Astrocyte (in vitro differentiated cells and primary cell): Measurements from ENCODE around the gene PVALEF. TPM values are rescaled to one million over a fixed set of nuclear protein-coding genes. Genes with fewer than 3 reads are reported as not detected.

ENCODE experiments used
- DNase-seq: peaks from one replicate; pipeline ENCODE4 v3.0.0-alpha.2; 2010; ENCODE audit warnings: low read depth
- FAIRE-seq: peaks from 2 replicates; lab custom pipeline; 2011; peaks lifted over from hg19 to GRCh38; lab: Jason Lieb, UNC
- H2AFZ ChIP-seq: 2 replicates; pipeline ENCODE4 v1.6.0; 2012; ENCODE audit warnings: low read depth, low read length, inconsistent platforms
- H3K27ac ChIP-seq: 2 replicates; pipeline ENCODE4 v1.5.1; 2011; ENCODE audit warnings: low read depth, low read length, inconsistent platforms
- H3K27me3 ChIP-seq: 2 replicates; pipeline ENCODE4 v1.6.0; 2011; ENCODE audit warnings: low read length, inconsistent platforms; ENCODE audit not compliant: insufficient read depth
- H3K36me3 ChIP-seq: 2 replicates; pipeline ENCODE4 v1.5.1; 2011; ENCODE audit warnings: low read length, inconsistent platforms; ENCODE audit not compliant: insufficient read depth
- H3K4me1 ChIP-seq: 2 replicates; pipeline ENCODE4 v1.5.1; 2011; ENCODE audit warnings: low read length, inconsistent platforms; ENCODE audit not compliant: insufficient read depth
- H3K4me2 ChIP-seq: 2 replicates; pipeline ENCODE4 v1.6.0; 2012; ENCODE audit warnings: low read length, inconsistent platforms
- H3K4me3 ChIP-seq: 2 replicates; pipeline ENCODE4 v1.5.1; 2011; ENCODE audit warnings: low read depth, mild to moderate bottlenecking, low read length, inconsistent platforms; ENCODE audit not compliant: insufficient read depth
- H3K79me2 ChIP-seq: 2 replicates; pipeline ENCODE4 v1.6.0; 2012; ENCODE audit warnings: mild to moderate bottlenecking, low read length, inconsistent platforms; ENCODE audit not compliant: insufficient read depth
- H3K9ac ChIP-seq: 2 replicates; pipeline ENCODE4 v1.6.0; 2012; ENCODE audit warnings: mild to moderate bottlenecking, low read length, inconsistent platforms
- H3K9me3 ChIP-seq: 2 replicates; pipeline ENCODE4 v1.5.1; 2012; ENCODE audit warnings: low read depth, mild to moderate bottlenecking, low read length, inconsistent platforms; ENCODE audit not compliant: insufficient read depth
- H4K20me1 ChIP-seq: 2 replicates; pipeline ENCODE4 v1.6.0; 2012; ENCODE audit warnings: low read length, inconsistent platforms; ENCODE audit not compliant: insufficient read depth
- H3K27ac Mint-ChIP-seq: one replicate; pipeline ENCODE4 v1.8.0; 2021; ENCODE audit warnings: mild to moderate bottlenecking, mixed read lengths; ENCODE audit not compliant: unreplicated experiment
- H3K27me3 Mint-ChIP-seq: one replicate; pipeline ENCODE4 v1.8.0; 2021; ENCODE audit warnings: low read depth, mixed read lengths; ENCODE audit not compliant: unreplicated experiment
- H3K36me3 Mint-ChIP-seq: one replicate; pipeline ENCODE4 v1.8.0; 2021; ENCODE audit warnings: low read depth, mixed read lengths; ENCODE audit not compliant: unreplicated experiment
- H3K4me1 Mint-ChIP-seq: one replicate; pipeline ENCODE4 v1.8.0; 2021; ENCODE audit warnings: low read depth, mixed read lengths; ENCODE audit not compliant: unreplicated experiment
- H3K4me3 Mint-ChIP-seq: one replicate; pipeline ENCODE4 v1.8.0; 2021; ENCODE audit warnings: mild to moderate bottlenecking, moderate library complexity, mixed read lengths; ENCODE audit not compliant: unreplicated experiment
- H3K9me3 Mint-ChIP-seq: one replicate; pipeline ENCODE4 v1.8.0; 2021; ENCODE audit warnings: mild to moderate bottlenecking, mixed read lengths; ENCODE audit not compliant: unreplicated experiment
- EZH2 ChIP-seq: IDR thresholded peaks from 2 replicates; pipeline ENCODE4 v1.6.1; 2012; ENCODE audit warnings: mild to moderate bottlenecking, low read length, inconsistent platforms; ENCODE audit not compliant: insufficient read depth
- total RNA-seq: library from RNA; stranded (reverse); gene quantifications from 2 replicates; pipeline ENCODE4 v1.2.1, GENCODE V29; 2021
- TF ChIP-seq, protein P1 (sequence below): IDR thresholded peaks from 2 replicates; pipeline ENCODE4 v1.5.1; 2011; ENCODE audit warnings: low read depth, mild to moderate bottlenecking, inconsistent platforms, low read length, moderate library complexity; ENCODE audit not compliant: insufficient read depth

Gene PVALEF
- total RNA-seq, 1 donor from 2014 or later: not detected

DNA sequence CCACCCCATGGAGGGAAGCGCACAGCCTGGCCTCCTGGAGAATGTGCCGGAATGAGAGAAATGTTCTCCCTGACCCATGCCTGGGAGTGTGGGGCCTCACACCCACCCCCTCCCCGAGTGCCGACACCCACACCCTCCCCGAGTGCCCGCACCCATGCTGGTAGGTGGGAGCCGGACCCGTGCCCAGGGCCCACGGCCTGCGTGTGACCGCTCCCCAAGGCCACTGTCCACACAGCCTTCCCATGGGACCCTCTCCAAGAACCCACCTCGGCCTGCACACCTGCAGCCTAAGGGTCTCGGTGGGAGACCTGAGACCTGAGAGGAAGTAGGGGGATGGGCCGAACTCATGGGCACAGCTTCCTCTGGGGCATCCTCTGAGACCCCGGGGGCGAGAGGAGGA lies 3.3 kb upstream of the PVALEF start:
- Mint-ChIP-seq H3K4me3 (no peak overlapping the region), H3K27ac (no peak overlapping the region), H3K4me1 (no peaks in the 10 kb centered on the region), H3K36me3 (no peaks in the 10 kb centered on the region), H3K9me3 (no peaks in the 10 kb centered on the region), H3K27me3 (peaks cover 26% of the 10 kb centered on the region)
- TF ChIP-seq EZH2: no peak
- TF ChIP-seq, protein P1, sequence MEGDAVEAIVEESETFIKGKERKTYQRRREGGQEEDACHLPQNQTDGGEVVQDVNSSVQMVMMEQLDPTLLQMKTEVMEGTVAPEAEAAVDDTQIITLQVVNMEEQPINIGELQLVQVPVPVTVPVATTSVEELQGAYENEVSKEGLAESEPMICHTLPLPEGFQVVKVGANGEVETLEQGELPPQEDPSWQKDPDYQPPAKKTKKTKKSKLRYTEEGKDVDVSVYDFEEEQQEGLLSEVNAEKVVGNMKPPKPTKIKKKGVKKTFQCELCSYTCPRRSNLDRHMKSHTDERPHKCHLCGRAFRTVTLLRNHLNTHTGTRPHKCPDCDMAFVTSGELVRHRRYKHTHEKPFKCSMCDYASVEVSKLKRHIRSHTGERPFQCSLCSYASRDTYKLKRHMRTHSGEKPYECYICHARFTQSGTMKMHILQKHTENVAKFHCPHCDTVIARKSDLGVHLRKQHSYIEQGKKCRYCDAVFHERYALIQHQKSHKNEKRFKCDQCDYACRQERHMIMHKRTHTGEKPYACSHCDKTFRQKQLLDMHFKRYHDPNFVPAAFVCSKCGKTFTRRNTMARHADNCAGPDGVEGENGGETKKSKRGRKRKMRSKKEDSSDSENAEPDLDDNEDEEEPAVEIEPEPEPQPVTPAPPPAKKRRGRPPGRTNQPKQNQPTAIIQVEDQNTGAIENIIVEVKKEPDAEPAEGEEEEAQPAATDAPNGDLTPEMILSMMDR: no peak
- Histone ChIP-seq H3K79me2 (no peaks in the 10 kb centered on the region), H3K4me3 (no peak overlapping the region), H3K27me3 (peaks cover 5% of the 10 kb centered on the region), H2AFZ (no peak overlapping the region), H3K9ac (no peak overlapping the region), H3K27ac (no peak overlapping the region), H3K4me2 (no peak overlapping the region), H4K20me1 (no peaks in the 10 kb centered on the region), H3K4me1 (no peaks in the 10 kb centered on the region), H3K36me3 (no peaks in the 10 kb centered on the region), H3K9me3 (no peaks in the 10 kb centered on the region)
- no peak for DNase-seq
- no peak for FAIRE-seq

DNA sequence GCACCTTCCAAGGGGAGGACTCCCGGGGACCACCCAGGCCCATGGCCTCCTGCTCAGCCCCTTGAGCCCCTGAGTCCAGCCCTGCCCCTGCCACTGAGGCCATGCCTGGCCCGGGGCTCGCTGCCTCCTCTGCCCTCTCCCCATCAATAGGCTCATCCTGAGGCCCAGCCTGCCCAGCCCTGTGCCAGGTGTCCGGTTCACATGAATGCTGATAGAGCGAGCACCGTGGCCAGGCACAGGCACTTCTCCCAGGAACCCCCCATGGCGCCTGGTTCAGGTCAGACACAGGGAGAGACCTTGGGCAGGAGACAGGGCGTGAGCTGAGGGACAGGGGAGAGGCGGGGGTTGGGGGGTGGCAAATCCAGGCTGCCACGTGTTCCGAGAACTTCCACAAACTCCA lies 2.8 kb upstream of the PVALEF start:
- no peak overlapping the region for H3K4me2 ChIP-seq
- no peaks in the 10 kb centered on the region for H3K9me3 ChIP-seq
- FAIRE-seq (no peak), DNase-seq (no peak)
- H3K79me2 ChIP-seq: no peaks in the 10 kb centered on the region
- no peak overlapping the region for H3K27ac ChIP-seq
- Mint-ChIP-seq H3K36me3 (no peaks in the 10 kb centered on the region), H3K4me1 (no peaks in the 10 kb centered on the region), H3K4me3 (no peak overlapping the region), H3K27ac (no peak overlapping the region), H3K27me3 (peaks cover 26% of the 10 kb centered on the region), H3K9me3 (no peaks in the 10 kb centered on the region)
- no peak overlapping the region for H2AFZ ChIP-seq
- no peaks in the 10 kb centered on the region for H3K36me3 ChIP-seq
- no peaks in the 10 kb centered on the region for H4K20me1 ChIP-seq
- no peak for TF ChIP-seq EZH2
- TF ChIP-seq, protein P1: no peak
- H3K4me3 ChIP-seq: no peak overlapping the region
- H3K9ac ChIP-seq: no peak overlapping the region
- H3K4me1 ChIP-seq: no peaks in the 10 kb centered on the region
- H3K27me3 ChIP-seq: peaks cover 5% of the 10 kb centered on the region

DNA sequence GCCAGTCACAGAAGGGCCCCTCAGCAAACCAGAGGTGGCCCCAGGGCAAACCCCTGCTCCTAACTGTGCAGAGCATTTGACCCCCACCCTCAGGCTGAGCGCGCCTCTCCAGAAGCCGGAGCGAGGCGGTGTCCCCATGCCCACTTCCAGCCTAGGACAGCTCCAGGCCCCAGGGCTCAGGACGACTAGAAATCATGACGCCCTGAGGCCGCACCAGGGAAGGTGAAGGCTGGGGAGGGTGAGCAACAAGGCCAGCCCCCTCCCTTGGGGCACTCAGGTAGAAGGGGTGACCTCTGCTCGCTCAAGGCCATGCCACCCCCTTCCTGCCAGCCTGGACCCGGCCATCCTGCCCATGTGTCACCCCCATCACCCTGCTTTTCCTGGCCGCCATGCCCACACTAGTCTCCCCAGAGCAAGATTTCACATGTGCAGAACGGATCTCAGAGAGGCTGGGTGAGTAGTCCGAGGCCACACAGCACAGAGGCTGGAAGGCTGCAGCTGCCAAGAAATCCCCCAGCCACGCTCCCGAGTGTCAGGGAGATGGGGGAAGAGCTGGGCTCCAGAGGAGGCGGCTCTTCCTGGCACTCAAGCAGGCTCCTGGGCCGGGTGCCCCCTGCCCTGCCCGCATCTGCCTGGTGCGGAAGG lies 2.1 kb upstream of the PVALEF start:
- TF ChIP-seq EZH2: no peak
- TF ChIP-seq, protein P1: no peak
- Mint-ChIP-seq H3K9me3 (no peaks in the 10 kb centered on the region), H3K27me3 (peaks cover 26% of the 10 kb centered on the region), H3K4me1 (no peaks in the 10 kb centered on the region), H3K36me3 (no peaks in the 10 kb centered on the region), H3K27ac (no peak overlapping the region), H3K4me3 (no peak overlapping the region)
- no peaks in the 10 kb centered on the region for H3K9me3 ChIP-seq
- H3K79me2 ChIP-seq: no peaks in the 10 kb centered on the region
- no peak overlapping the region for H3K4me2 ChIP-seq
- no peak overlapping the region for H3K4me3 ChIP-seq
- peaks cover 5% of the 10 kb centered on the region for H3K27me3 ChIP-seq
- no peak for FAIRE-seq
- H3K4me1 ChIP-seq: no peaks in the 10 kb centered on the region
- H2AFZ ChIP-seq: no peak overlapping the region
- H3K9ac ChIP-seq: no peak overlapping the region
- no peaks in the 10 kb centered on the region for H3K36me3 ChIP-seq
- no peak for DNase-seq
- no peak overlapping the region for H3K27ac ChIP-seq
- H4K20me1 ChIP-seq: no peaks in the 10 kb centered on the region
